BLaER1 treated with 17β-estradiol and CSF1 and Interleukin-3, amounts not matched to agents 10 nM and 100 nM (cell line): ENCODE measurements around the gene TRNAU1AP.
"Not testable (repeated sequence)": the region's sequence is repeated elsewhere in the genome, so short reads cannot be mapped to it uniquely, and the experiment has no call there.

Experiments
- H3K27ac ChIP-seq, 11 experiments: shearing (Covaris generic); formaldehyde crosslinking; 2 replicates each; pipeline ENCODE4 v1.8.1; 2022
- H3K27me3 ChIP-seq, 11 experiments: shearing (Covaris generic); formaldehyde crosslinking; 2 replicates each; pipeline ENCODE4 v1.8.1; 2022
- H3K36me3 ChIP-seq, 11 experiments: shearing (Covaris generic); formaldehyde crosslinking; 2 replicates each; pipeline ENCODE4 v1.8.1; 2022
- H3K4me1 ChIP-seq, 10 experiments: shearing (Covaris generic); formaldehyde crosslinking; 2 replicates each; pipeline ENCODE4 v1.8.1; 2022
- H3K4me2 ChIP-seq, 11 experiments: shearing (Covaris generic); formaldehyde crosslinking; 2 replicates each; pipeline ENCODE4 v1.8.1; 2022
- H3K4me3 ChIP-seq, 10 experiments: shearing (Covaris generic); formaldehyde crosslinking; 2 replicates each; pipeline ENCODE4 v1.8.1; 2022
- H3K9ac ChIP-seq, 11 experiments: shearing (Covaris generic); formaldehyde crosslinking; 2 replicates each; pipeline ENCODE4 v1.8.1; 2022
- H3K9me3 ChIP-seq, 11 experiments: shearing (Covaris generic); formaldehyde crosslinking; replicated peaks in 1 of 11; 2 replicates each; pipeline ENCODE4 v1.8.1; 2022
- H4K20me1 ChIP-seq, 11 experiments: shearing (Covaris generic); formaldehyde crosslinking; 2 replicates each; pipeline ENCODE4 v1.8.1; 2022
- Cebpa-rat ChIP-seq, 11 experiments: shearing (Covaris generic); IDR thresholded peaks; 2 replicates each; pipeline ENCODE4 v1.8.1; 2022

Gene TRNAU1AP

GRCh38 chr1:28591708-28592320, 38.9 kb downstream of the TRNAU1AP start, which contains the start of gene RAB42:
Gene RAB42, plus strand, starts transcription at chr1:28592265. Its CDS starts 247 bp downstream, at chr1:28592512.
- Histone ChIP-seq H3K27me3 (peaks cover 12 to 36% (median 31%) of the 10 kb centered on the region in 11 experiments), H4K20me1 (peaks cover 0 to 5% (median 0%) of the 10 kb centered on the region in 11 experiments; a peak in 4 of 22 replicates), H3K9me3 (no peaks in the 10 kb centered on the region), H3K4me1 (peaks cover 4 to 54% (median 11%) of the 10 kb centered on the region in 10 experiments; a peak in 18 of 20 replicates), H3K36me3 (peaks cover 0 to 20% (median 0%) of the 10 kb centered on the region in 11 experiments; a peak in 4 of 22 replicates), H3K9ac (peak within 1 kb of the TSS; percentile 54 to 76 (median 66)), H3K4me3 (peak within 1 kb of the TSS; percentile 57 to 72 (median 62)), H3K27ac (peak within 1 kb of the TSS in 3 of 11 experiments; percentile 2 to 70 (median 40); a peak in 3 of 22 replicates), H3K4me2 (peak within 1 kb of the TSS; percentile 86 to 99 (median 92))
- no peak for TF ChIP-seq Cebpa-rat (IDR thresholded peaks at IDR 0.05)

- peaks cover 0 to 5% (median 0%) of the 10 kb centered on the region in 11 experiments; a peak in 4 of 22 replicates for H4K20me1 ChIP-seq
- H3K27ac ChIP-seq: peak overlapping the region in 3 of 11 experiments; percentile 2 to 40 (median 12); a peak in 3 of 22 replicates
- peak overlapping the region; percentile 57 to 72 (median 62) for H3K4me3 ChIP-seq
- TF ChIP-seq Cebpa-rat (IDR thresholded peaks at IDR 0.05): no peak
- peak overlapping the region; percentile 54 to 76 (median 66) for H3K9ac ChIP-seq
- peaks cover 12 to 36% (median 31%) of the 10 kb centered on the region in 11 experiments for H3K27me3 ChIP-seq
- peak overlapping the region; percentile 86 to 99 (median 92) for H3K4me2 ChIP-seq
- no peaks in the 10 kb centered on the region for H3K9me3 ChIP-seq
- peaks cover 0 to 20% (median 0%) of the 10 kb centered on the region in 11 experiments; a peak in 4 of 22 replicates for H3K36me3 ChIP-seq
- peaks cover 4 to 54% (median 11%) of the 10 kb centered on the region in 10 experiments; a peak in 18 of 20 replicates for H3K4me1 ChIP-seq
Observed at GRCh38 chr1:28592321-28593071, 39.6 kb downstream of the TRNAU1AP start.

DNA sequence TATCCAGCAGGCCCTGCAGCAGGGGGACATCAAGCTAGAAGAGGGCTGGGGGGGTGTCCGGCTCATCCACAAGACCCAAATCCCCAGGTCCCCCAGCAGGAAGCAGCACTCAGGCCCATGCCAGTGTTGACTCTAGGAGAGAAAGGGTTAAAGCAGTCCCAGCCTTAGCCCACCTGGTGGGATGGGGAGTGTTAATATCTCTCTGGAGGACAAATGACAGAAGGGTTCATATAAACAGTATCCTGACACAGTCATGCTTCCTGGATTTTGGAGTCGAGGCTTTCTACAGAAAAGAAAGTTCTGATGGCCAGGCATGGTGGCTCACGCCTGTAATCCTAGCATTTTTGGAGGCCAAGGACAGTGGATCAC, 41.1 kb downstream of the TRNAU1AP start:
- H3K4me1 ChIP-seq: peaks cover 4 to 49% (median 11%) of the 10 kb centered on the region in 10 experiments; a peak in 18 of 20 replicates
- peaks cover 12 to 36% (median 31%) of the 10 kb centered on the region in 11 experiments for H3K27me3 ChIP-seq
- peak overlapping the region in 1 of 11 experiments; percentile 29; a peak in 1 of 22 replicates for H3K9ac ChIP-seq
- not testable (repeated sequence) for H3K27ac ChIP-seq, H3K9me3 ChIP-seq, H4K20me1 ChIP-seq
- peak overlapping the region in 1 of 10 experiments; percentile 58; a peak in 1 of 20 replicates for H3K4me3 ChIP-seq
- peak overlapping the region in 2 of 11 experiments; percentile 92 to 99; a peak in 3 of 22 replicates for H3K4me2 ChIP-seq
- peaks cover 0 to 20% (median 0%) of the 10 kb centered on the region in 11 experiments; a peak in 5 of 22 replicates for H3K36me3 ChIP-seq

DNA sequence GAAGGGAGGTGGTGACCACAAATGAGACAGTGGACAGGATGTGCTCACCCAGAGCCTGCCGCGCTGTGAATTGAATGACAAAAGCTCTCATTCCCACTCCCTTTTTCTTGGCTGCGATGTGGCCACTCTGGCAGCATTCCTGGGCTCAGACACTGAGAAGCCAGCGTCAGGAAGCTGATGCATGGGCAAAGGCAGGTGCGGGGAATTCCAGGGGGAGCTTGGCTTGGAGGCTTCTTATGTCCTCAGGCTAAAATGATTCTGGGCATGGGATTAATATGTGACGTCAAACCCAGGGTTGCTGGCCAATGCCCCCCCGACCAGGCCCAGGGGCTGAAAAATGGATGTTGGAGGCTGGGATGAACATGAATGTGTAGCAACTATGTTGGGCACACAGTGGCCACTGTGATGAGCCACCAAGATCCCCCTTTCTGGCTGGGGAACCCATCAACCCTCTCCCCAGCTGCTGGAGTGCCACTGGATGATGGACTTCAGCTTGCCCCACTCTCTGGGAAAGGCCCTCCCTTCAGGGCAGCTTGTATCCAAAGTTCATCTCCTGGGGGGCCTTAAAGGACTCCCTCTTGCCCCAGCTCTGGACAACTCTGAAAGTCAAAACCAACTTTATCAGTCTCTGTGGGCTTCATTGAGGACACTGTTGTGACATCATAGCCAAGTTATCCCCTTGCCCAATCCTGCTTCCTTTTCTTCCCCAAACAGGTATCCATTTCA, 42.0 kb downstream of the TRNAU1AP start:
- not testable (repeated sequence) for H3K27ac ChIP-seq, H3K9me3 ChIP-seq, H4K20me1 ChIP-seq, H3K4me3 ChIP-seq, H3K9ac ChIP-seq
- Histone ChIP-seq H3K4me2 (peak overlapping the region in 1 of 11 experiments; percentile 92; a peak in 1 of 22 replicates), H3K4me1 (peaks cover 4 to 40% (median 11%) of the 10 kb centered on the region in 10 experiments; a peak in 18 of 20 replicates), H3K36me3 (peaks cover 0 to 20% (median 0%) of the 10 kb centered on the region in 11 experiments; a peak in 6 of 22 replicates), H3K27me3 (peaks cover 12 to 36% (median 31%) of the 10 kb centered on the region in 11 experiments)

- H4K20me1 ChIP-seq: peaks cover 0 to 5% (median 0%) of the 10 kb centered on the region in 11 experiments; a peak in 4 of 22 replicates
- H3K4me2 ChIP-seq: no peak overlapping the region
- no peaks in the 10 kb centered on the region for H3K9me3 ChIP-seq
- H3K27me3 ChIP-seq: peaks cover 12 to 35% (median 31%) of the 10 kb centered on the region in 11 experiments
- H3K27ac ChIP-seq: no peak overlapping the region
- TF ChIP-seq Cebpa-rat (IDR thresholded peaks at IDR 0.05): no peak
- peaks cover 0 to 24% (median 4%) of the 10 kb centered on the region in 11 experiments; a peak in 10 of 22 replicates for H3K36me3 ChIP-seq
- peaks cover 4 to 33% (median 8%) of the 10 kb centered on the region in 10 experiments; a peak in 18 of 20 replicates for H3K4me1 ChIP-seq
- no peak overlapping the region for H3K9ac ChIP-seq
- no peak overlapping the region for H3K4me3 ChIP-seq
Observed at GRCh38 chr1:28595412-28596191, 42.7 kb downstream of the TRNAU1AP start.

GRCh38 chr1:28596276-28596675, 43.4 kb downstream of the TRNAU1AP start:
- not testable (repeated sequence) for H3K27ac ChIP-seq, H3K9ac ChIP-seq, H3K4me3 ChIP-seq, H3K9me3 ChIP-seq, H3K4me2 ChIP-seq, H4K20me1 ChIP-seq
- Histone ChIP-seq H3K36me3 (peaks cover 0 to 31% (median 10%) of the 10 kb centered on the region in 11 experiments; a peak in 17 of 22 replicates), H3K4me1 (peaks cover 4 to 26% (median 8%) of the 10 kb centered on the region in 10 experiments; a peak in 18 of 20 replicates), H3K27me3 (peaks cover 12 to 29% (median 27%) of the 10 kb centered on the region in 11 experiments)

GRCh38 chr1:28601696-28602095, 48.8 kb downstream of the TRNAU1AP start:
- Histone ChIP-seq H3K36me3 (peaks cover 39 to 63% (median 56%) of the 10 kb centered on the region in 11 experiments), H3K9ac (peak overlapping the region in 6 of 11 experiments; percentile 4 to 41 (median 18); a peak in 3 of 22 replicates), H3K9me3 (no peaks in the 10 kb centered on the region), H4K20me1 (no peaks in the 10 kb centered on the region), H3K27ac (no peak overlapping the region), H3K4me1 (peaks cover 0 to 27% (median 19%) of the 10 kb centered on the region in 10 experiments; a peak in 16 of 20 replicates), H3K27me3 (no peaks in the 10 kb centered on the region), H3K4me3 (no peak overlapping the region), H3K4me2 (no peak overlapping the region)
- no peak for TF ChIP-seq Cebpa-rat (IDR thresholded peaks at IDR 0.05)
